GM21526 (cell line): ENCODE measurements around the gene SLC22A24.
"Not testable (repeated sequence)": the region's sequence is repeated elsewhere in the genome, so short reads cannot be mapped to it uniquely, and the experiment has no call there.

ENCODE experiments used
- ATAC-seq: cut with Tn5 transposase; IDR thresholded peaks from one replicate; pipeline ENCODE4 v1.9.1; 2021; ENCODE audit warnings: moderate library complexity; ENCODE audit not compliant: unreplicated experiment, low FRiP score

Gene SLC22A24

GRCh38 chr11:63144121-63144520, at the start of gene SLC22A24:
SLC22A24 (minus strand) TSS chr11:63144221; CDS start chr11:63143779, 442 bp downstream.
- no peak for ATAC-seq

- no peak for ATAC-seq
These were observed 36.5 kb upstream of the SLC22A24 start for GRCh38 chr11:63180536-63180935.

- no peak for ATAC-seq
These were observed 35.5 kb upstream of the SLC22A24 start for GRCh38 chr11:63179432-63180041.

- no peak for ATAC-seq
These were observed 33.9 kb upstream of the SLC22A24 start for GRCh38 chr11:63177872-63178271.

- no peak for ATAC-seq
These were observed 21.8 kb upstream of the SLC22A24 start for GRCh38 chr11:63165706-63166310.

GRCh38 chr11:63155794-63156193, 11.8 kb upstream of the SLC22A24 start:
- no peak for ATAC-seq

GRCh38 chr11:63146581-63146980, 2.6 kb upstream of the SLC22A24 start:
- ATAC-seq, result no peak

- no peak for ATAC-seq
These were observed 1.6 kb downstream of the SLC22A24 start for GRCh38 chr11:63142459-63142858.

GRCh38 chr11:63132985-63133775, 10.8 kb downstream of the SLC22A24 start:
- no peak for ATAC-seq

- no peak for ATAC-seq
These were observed 44.5 kb downstream of the SLC22A24 start for GRCh38 chr11:63099555-63099954.

- no peak for ATAC-seq
These were observed 63.3 kb downstream of the SLC22A24 start for GRCh38 chr11:63080682-63081081.

- ATAC-seq, result not testable (repeated sequence)
These were observed 97.8 kb downstream of the SLC22A24 start for GRCh38 chr11:63046203-63046602.

GRCh38 chr11:63042596-63042995, 101.4 kb downstream of the SLC22A24 start:
- ATAC-seq, result no peak

- ATAC-seq, result no peak
These were observed 111.6 kb downstream of the SLC22A24 start for GRCh38 chr11:63032457-63032856.
